Neural cell (in vitro differentiated cells): ENCODE measurements around the gene WNT3A. TPM values are rescaled to one million over a fixed set of nuclear protein-coding genes. Genes with fewer than 3 reads are reported as not detected.

Source experiments
- H2AFZ ChIP-seq: fragments of 200-600, 300-800 bp; sonication (generic), shearing (Covaris generic); 2 replicates; pipeline ENCODE4 v1.6.0; 2014; ENCODE audit warnings: low read depth, mild to moderate bottlenecking, antibody characterized with exemption, low read length, moderate library complexity
- H3F3A ChIP-seq: fragments of 200-600 bp; shearing (Covaris generic); 2 replicates; pipeline ENCODE4 v1.6.1; 2016; ENCODE audit warnings: mild to moderate bottlenecking, moderate library complexity, mixed read lengths, antibody characterized with exemption, low read length; ENCODE audit not compliant: insufficient read depth, poor library complexity, severe bottlenecking
- H3K27ac ChIP-seq: fragments of 200-600, 300-800 bp; sonication (generic), shearing (Covaris generic); 2 replicates; pipeline ENCODE4 v1.5.1; 2014; ENCODE audit warnings: mild to moderate bottlenecking, low read length, moderate library complexity
- H3K27me3 ChIP-seq: fragments of 300-800, 200-600 bp; sonication (generic), shearing (Covaris generic); 2 replicates; pipeline ENCODE4 v1.6.0; 2014; ENCODE audit warnings: mild to moderate bottlenecking, low read depth, low read length, moderate library complexity; ENCODE audit not compliant: insufficient read depth
- H3K36me3 ChIP-seq: fragments of 300-800, 200-600 bp; sonication (generic), shearing (Covaris generic); 2 replicates; pipeline ENCODE4 v1.5.1; 2014; ENCODE audit warnings: mild to moderate bottlenecking, antibody characterized with exemption, low read length, moderate library complexity; ENCODE audit not compliant: insufficient read depth
- H3K4me2 ChIP-seq: fragments of 300-800, 200-600 bp; sonication (generic), shearing (Covaris generic); 2 replicates; pipeline ENCODE4 v1.6.0; 2014; ENCODE audit warnings: mild to moderate bottlenecking, low read length
- H3K4me3 ChIP-seq: fragments of 300-800, 200-600 bp; sonication (generic), shearing (Covaris generic); 2 replicates; pipeline ENCODE4 v1.5.1; 2014; ENCODE audit warnings: mild to moderate bottlenecking, low read length, moderate library complexity
- H3K79me2 ChIP-seq: fragments of 200-600 bp; shearing (Covaris generic); replicated peaks from 2 replicates; pipeline ENCODE4 v1.6.0; 2014; ENCODE audit warnings: mild to moderate bottlenecking, low read length, moderate library complexity; ENCODE audit not compliant: insufficient read depth
- H3K9ac ChIP-seq: fragments of 300-800, 200-600 bp; sonication (generic), shearing (Covaris generic); 2 replicates; pipeline ENCODE4 v1.6.1; 2016; ENCODE audit warnings: mild to moderate bottlenecking, low read length, mixed read lengths
- H3K9me2 ChIP-seq: fragments of 200-600 bp; shearing (Covaris generic); 2 replicates; pipeline ENCODE4 v1.6.1; 2016; ENCODE audit warnings: mild to moderate bottlenecking, low read length, mixed read lengths; ENCODE audit not compliant: insufficient read depth
- H3K9me3 ChIP-seq: fragments of 200-600, 300-800 bp; sonication (generic), shearing (Covaris generic); 2 replicates; pipeline ENCODE4 v1.6.1; 2016; ENCODE audit warnings: mild to moderate bottlenecking, mixed run types, low read length, moderate library complexity, mixed read lengths
- H4K20me1 ChIP-seq: fragments of 200-600 bp; shearing (Covaris generic); 2 replicates; pipeline ENCODE4 v1.6.1; 2016; ENCODE audit warnings: mild to moderate bottlenecking, mixed run types; ENCODE audit not compliant: insufficient read depth
- EP300 ChIP-seq: fragments of 450-650 bp; conservative IDR thresholded peaks from 2 replicates; pipeline ENCODE4 v1.6.1; 2014; ENCODE audit warnings: antibody characterized with exemption, mild to moderate bottlenecking, moderate library complexity; ENCODE audit not compliant: poor library complexity, severe bottlenecking
- EZH2 ChIP-seq: fragments of 200-600, 300-800 bp; shearing (Covaris generic), sonication (generic); IDR thresholded peaks from 2 replicates; pipeline ENCODE4 v1.6.1; 2014; ENCODE audit warnings: antibody characterized with exemption, low read length, borderline replicate concordance, mild to moderate bottlenecking; ENCODE audit not compliant: insufficient read depth, poor library complexity, severe bottlenecking
- MXI1 ChIP-seq: fragments of 450-650 bp; conservative IDR thresholded peaks from 2 replicates; pipeline ENCODE4 v1.6.1; 2014; ENCODE audit warnings: antibody characterized with exemption, mild to moderate bottlenecking; ENCODE audit not compliant: poor library complexity, severe bottlenecking
- POLR2AphosphoS5 ChIP-seq: IDR thresholded peaks from 2 replicates; pipeline ENCODE4 v1.6.1; 2012
- RAD21 ChIP-seq: fragments of 450-650 bp; conservative IDR thresholded peaks from 2 replicates; pipeline ENCODE4 v1.6.1; 2014; ENCODE audit warnings: antibody characterized with exemption, mild to moderate bottlenecking, moderate library complexity
- REST ChIP-seq: IDR thresholded peaks from 2 replicates; pipeline ENCODE4 v1.6.1; 2012; ENCODE audit warnings: borderline replicate concordance
- SMC3 ChIP-seq: fragments of 450-650 bp; conservative IDR thresholded peaks from 2 replicates; pipeline ENCODE4 v1.6.1; 2014; ENCODE audit warnings: antibody characterized with exemption, mild to moderate bottlenecking, moderate library complexity; ENCODE audit not compliant: poor library complexity
- TAF1 ChIP-seq: IDR thresholded peaks from 2 replicates; pipeline ENCODE4 v1.6.1; 2012; ENCODE audit warnings: low read depth
- polyA plus RNA-seq: library from polyadenylated mRNA; depleted of rRNA; stranded (reverse); fragments of >200 nt; gene quantifications from 2 replicates; pipeline ENCODE4 v1.2.3, GENCODE V29; 2014
- TF ChIP-seq, protein P1 (sequence below): fragments of 450-650 bp; IDR thresholded peaks from 2 replicates; pipeline ENCODE4 v1.5.1; 2014; ENCODE audit warnings: antibody characterized with exemption, mild to moderate bottlenecking, moderate library complexity; ENCODE audit not compliant: poor library complexity, severe bottlenecking

The WNT3A gene
- polyA plus RNA-seq, 1 donor from 2014 or later = 0.14 TPM

GRCh38 chr1:228037401-228038386, 30.9 kb downstream of the WNT3A start:
- H4K20me1 ChIP-seq = no peaks in the 10 kb centered on the region
- no peak overlapping the region for H3K27ac ChIP-seq
- H3K9me3 ChIP-seq = no peaks in the 10 kb centered on the region
- no peaks in the 10 kb centered on the region for H3K79me2 ChIP-seq
- H3K9ac ChIP-seq = no peak overlapping the region
- H3F3A ChIP-seq = no peaks in the 10 kb centered on the region
- TF ChIP-seq MXI1 (no peak), SMC3 (no peak), EZH2 (no peak), EP300 (no peak), TAF1 (no peak), REST (no peak), RAD21 (no peak), POLR2AphosphoS5 (no peak)
- TF ChIP-seq, protein P1, sequence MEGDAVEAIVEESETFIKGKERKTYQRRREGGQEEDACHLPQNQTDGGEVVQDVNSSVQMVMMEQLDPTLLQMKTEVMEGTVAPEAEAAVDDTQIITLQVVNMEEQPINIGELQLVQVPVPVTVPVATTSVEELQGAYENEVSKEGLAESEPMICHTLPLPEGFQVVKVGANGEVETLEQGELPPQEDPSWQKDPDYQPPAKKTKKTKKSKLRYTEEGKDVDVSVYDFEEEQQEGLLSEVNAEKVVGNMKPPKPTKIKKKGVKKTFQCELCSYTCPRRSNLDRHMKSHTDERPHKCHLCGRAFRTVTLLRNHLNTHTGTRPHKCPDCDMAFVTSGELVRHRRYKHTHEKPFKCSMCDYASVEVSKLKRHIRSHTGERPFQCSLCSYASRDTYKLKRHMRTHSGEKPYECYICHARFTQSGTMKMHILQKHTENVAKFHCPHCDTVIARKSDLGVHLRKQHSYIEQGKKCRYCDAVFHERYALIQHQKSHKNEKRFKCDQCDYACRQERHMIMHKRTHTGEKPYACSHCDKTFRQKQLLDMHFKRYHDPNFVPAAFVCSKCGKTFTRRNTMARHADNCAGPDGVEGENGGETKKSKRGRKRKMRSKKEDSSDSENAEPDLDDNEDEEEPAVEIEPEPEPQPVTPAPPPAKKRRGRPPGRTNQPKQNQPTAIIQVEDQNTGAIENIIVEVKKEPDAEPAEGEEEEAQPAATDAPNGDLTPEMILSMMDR = no peak
- peak overlapping the region; percentile 28 for H3K4me3 ChIP-seq
- peaks cover 11% of the 10 kb centered on the region for H3K27me3 ChIP-seq
- no peaks in the 10 kb centered on the region for H3K9me2 ChIP-seq
- H2AFZ ChIP-seq = no peak overlapping the region
- no peaks in the 10 kb centered on the region for H3K36me3 ChIP-seq
- H3K4me2 ChIP-seq = no peak overlapping the region

- Histone ChIP-seq H3K79me2 (no peaks in the 10 kb centered on the region), H3K36me3 (no peaks in the 10 kb centered on the region), H3K27ac (no peak overlapping the region), H3K4me3 (no peak overlapping the region), H3K27me3 (peaks cover 11% of the 10 kb centered on the region), H3K9ac (no peak overlapping the region), H2AFZ (no peak overlapping the region), H3K9me3 (no peaks in the 10 kb centered on the region), H3K4me2 (no peak overlapping the region), H3F3A (no peaks in the 10 kb centered on the region), H3K9me2 (no peaks in the 10 kb centered on the region), H4K20me1 (no peaks in the 10 kb centered on the region)
- TF ChIP-seq RAD21 = no peak
- no peak for TF ChIP-seq REST
- TF ChIP-seq SMC3 = no peak
Observed at GRCh38 chr1:228038387-228039005, 31.7 kb downstream of the WNT3A start.
